GM12878 (cell line): ENCODE results near the gene PPP2R3B.
"Not testable (repeated sequence)": the region's sequence is repeated elsewhere in the genome, so short reads cannot be mapped to it uniquely, and the experiment has no call there.

Experiments used
- CREB1 ChIP-seq: IDR thresholded peaks from 2 replicates; pipeline ENCODE4 v1.6.1; 2012; ENCODE audit warnings: low read depth, mild to moderate bottlenecking, inconsistent platforms
- NRF1 ChIP-seq: conservative IDR thresholded peaks from 2 replicates; pipeline ENCODE4 v1.6.1; 2011; ENCODE audit warnings: mild to moderate bottlenecking, low read depth, low read length, improper control_type of control experiment
- REST ChIP-seq: IDR thresholded peaks from 2 replicates; pipeline ENCODE4 v1.6.1; 2012; ENCODE audit warnings: mild to moderate bottlenecking, low read depth, low read length
- SMAD1 ChIP-seq: fragments of 450-650 bp; IDR thresholded peaks from 2 replicates; pipeline ENCODE4 v1.6.1; 2018; ENCODE audit warnings: mild to moderate bottlenecking, low read depth; ENCODE audit not compliant: partially characterized antibody

DNA sequence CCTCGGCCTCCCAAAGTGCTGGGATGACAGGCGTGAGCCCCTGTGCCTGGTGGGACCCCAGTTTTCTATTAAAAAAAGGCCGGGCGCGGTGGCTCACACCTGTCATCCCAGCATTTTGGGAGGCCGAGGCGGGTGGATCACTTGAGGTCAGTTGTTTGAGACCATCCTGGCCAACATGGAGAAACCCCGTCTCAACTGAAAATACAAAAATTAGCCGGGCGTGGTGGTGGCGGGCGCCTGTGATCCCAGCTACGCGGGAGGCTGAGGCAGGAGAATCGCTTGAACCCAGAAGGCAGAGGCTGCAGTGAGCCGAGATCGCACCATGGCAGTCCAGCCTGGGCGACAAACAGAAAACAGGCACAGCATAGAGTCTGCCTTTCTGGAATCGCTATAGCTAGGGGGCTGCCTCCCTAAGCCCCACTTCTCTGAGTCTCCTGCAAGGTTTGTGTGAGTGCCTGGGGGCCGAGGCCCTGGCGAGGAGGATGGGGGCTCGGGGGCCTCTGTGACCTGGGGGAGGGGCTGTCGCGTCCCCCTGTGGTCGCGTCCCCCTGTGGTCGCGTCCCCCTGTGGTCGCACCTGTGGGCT lies 56.5 kb downstream of the PPP2R3B start:
- TF ChIP-seq REST, CREB1, NRF1, SMAD1: not testable (repeated sequence)
